HepG2 (cell line): ENCODE data around the gene PSMD4. TPM values are rescaled to one million over a fixed set of nuclear protein-coding genes. Genes with fewer than 3 reads are reported as not detected.
A peak's percentile ranks its signal among the peaks of the same experiment; 100 is the strongest.

Experiments used
- ARNTL ChIP-seq: sonication (generic); formaldehyde crosslinking; IDR thresholded peaks from 2 replicates; pipeline ENCODE4 v1.4.0; 2020; ENCODE audit warnings: mild to moderate bottlenecking, missing genetic modification reagents
- CREB1 ChIP-seq, 2 experiments: fragments of 450-650 bp in 1 of 2; IDR thresholded peaks; 2 replicates each; pipeline ENCODE4 v1.6.1; 2016 to 2017; ENCODE audit warnings: control low read depth in 1 of 2, mild to moderate bottlenecking in 1 of 2, missing compliant biosample characterization in 1 of 2, missing genetic modification characterization in 1 of 2
- HNRNPL ChIP-seq: fragments of 200-400 bp; formaldehyde crosslinking; IDR thresholded peaks from 2 replicates; pipeline ENCODE4 v1.6.1; 2017; ENCODE audit warnings: mild to moderate bottlenecking, low read depth, low read length
- MAFK ChIP-seq, 2 experiments: IDR thresholded peaks in 1 of 2; conservative IDR thresholded peaks in 1 of 2; 2 replicates each; pipeline ENCODE4 v1.6.1; 2011; ENCODE audit warnings: improper control_type of control experiment in 2 of 2, low read length in 2 of 2
- PAXIP1 ChIP-seq: sonication (generic); formaldehyde crosslinking; conservative IDR thresholded peaks from 2 replicates; pipeline ENCODE4 v1.4.0; 2020; ENCODE audit warnings: mild to moderate bottlenecking, missing genetic modification reagents, moderate library complexity
- SIN3B ChIP-seq: fragments of 150-350 bp; IDR thresholded peaks from 2 replicates; pipeline ENCODE4 v1.6.1; 2014; ENCODE audit warnings: low read length
- SIX1 ChIP-seq: sonication (generic); formaldehyde crosslinking; IDR thresholded peaks from 2 replicates; pipeline ENCODE4 v1.4.0; 2020; ENCODE audit warnings: missing genetic modification reagents, borderline replicate concordance
- SKIL ChIP-seq: sonication (generic); formaldehyde crosslinking; IDR thresholded peaks from 2 replicates; pipeline ENCODE4 v1.8.0; 2022; ENCODE audit warnings: missing genetic modification reagents, mild to moderate bottlenecking, moderate library complexity, borderline replicate concordance
- TARDBP ChIP-seq: sonication (generic); formaldehyde crosslinking; IDR thresholded peaks from 2 replicates; pipeline ENCODE4 v1.8.0; 2022; ENCODE audit warnings: mild to moderate bottlenecking, missing genetic modification reagents
- TFDP2 ChIP-seq: sonication (generic); formaldehyde crosslinking; IDR thresholded peaks from 2 replicates; pipeline ENCODE4 v1.4.0; 2020; ENCODE audit warnings: missing genetic modification reagents
- ZMAT5 ChIP-seq: sonication (generic); formaldehyde crosslinking; IDR thresholded peaks from 2 replicates; pipeline ENCODE4 v1.5.0; 2020; ENCODE audit warnings: mild to moderate bottlenecking, low read depth, missing genetic modification reagents, borderline replicate concordance
- ZNF136 ChIP-seq: sonication (generic); formaldehyde crosslinking; IDR thresholded peaks from 2 replicates; pipeline ENCODE4 v1.8.1; 2022; ENCODE audit warnings: low read depth, mild to moderate bottlenecking, moderate library complexity, missing genetic modification reagents
- ZNF143 ChIP-seq: sonication (generic); formaldehyde crosslinking; IDR thresholded peaks from 2 replicates; pipeline ENCODE4 v1.4.0; 2020; ENCODE audit warnings: missing genetic modification reagents
- ZNF589 ChIP-seq: sonication (generic); formaldehyde crosslinking; conservative IDR thresholded peaks from 2 replicates; pipeline ENCODE4 v1.8.0; 2022; ENCODE audit warnings: mild to moderate bottlenecking, moderate library complexity, missing genetic modification reagents
- ZNF687 ChIP-seq: sonication (generic); formaldehyde crosslinking; IDR thresholded peaks from 2 replicates; pipeline ENCODE4 v1.5.1; 2020; ENCODE audit warnings: mild to moderate bottlenecking, missing genetic modification reagents, moderate library complexity
- ZNF747 ChIP-seq: sonication (generic); formaldehyde crosslinking; IDR thresholded peaks from 2 replicates; pipeline ENCODE4 v1.8.1; 2023; ENCODE audit warnings: missing genetic modification reagents, mild to moderate bottlenecking, borderline replicate concordance
- ZNF749 ChIP-seq: sonication (generic); formaldehyde crosslinking; IDR thresholded peaks from 2 replicates; pipeline ENCODE4 v1.8.0; 2022; ENCODE audit warnings: mild to moderate bottlenecking, missing genetic modification reagents, moderate library complexity, borderline replicate concordance
- polyA plus RNA-seq, 8 experiments: library from polyadenylated mRNA; depleted of rRNA in 3 of 8; stranded (reverse) in 7 of 8; unstranded in 1 of 8; fragments of >200 nt; fragmentation: Illumina TruSeq in 4 of 8; extraction: Trizol in 4 of 8; gene quantifications; 2 replicates each; pipeline versions ENCODE4 v1.2.1 to v1.2.3, GENCODE V29; 2011 to 2016; ENCODE audit warnings: low read depth in 4 of 8, missing spikeins in 1 of 8, mixed read lengths in 1 of 8; ENCODE audit not compliant: insufficient read depth in 1 of 8
- total RNA-seq, 5 experiments: library from RNA; depleted of rRNA; stranded (reverse); fragments of >200 nt; fragmentation: Illumina TruSeq; extraction: Trizol; gene quantifications; 2 replicates each; pipeline ENCODE4 v1.2.3, GENCODE V29; 2016; ENCODE audit warnings: low read depth in 1 of 5

PSMD4 gene
- total and polyA plus RNA-seq, 2 of the 13 experiments (the other 11 are each of a cell fraction or from before 2014, with no cell fraction given): 194 to 243 TPM

GRCh38 chr1:151311589-151312331 lies 57.2 kb downstream of the PSMD4 start (continued):
- TF ChIP-seq PAXIP1 (CRISPR knock-in tag): no peak
- no peak for TF ChIP-seq ARNTL (CRISPR knock-in tag)
- TF ChIP-seq HNRNPL: no peak
- TF ChIP-seq CREB1 (IDR thresholded peaks at IDR 0.05): peak; percentile 53
- peak; percentile 50; the same call in 1 of the 2 replicates for TF ChIP-seq CREB1 (CRISPR knock-in tag; IDR thresholded peaks at IDR 0.05)
- no peak for TF ChIP-seq ZNF749 (CRISPR knock-in tag)
- no peak for TF ChIP-seq ZNF747 (CRISPR knock-in tag)
- TF ChIP-seq ZNF143 (CRISPR knock-in tag): no peak
- TF ChIP-seq TFDP2: no peak
- no peak for TF ChIP-seq SIX1 (CRISPR knock-in tag)
- no peak for TF ChIP-seq SKIL
- TF ChIP-seq ZMAT5: no peak
- no peak for TF ChIP-seq ZNF136 (CRISPR knock-in tag)
- no peak for TF ChIP-seq TARDBP (CRISPR knock-in tag)
- no peak for TF ChIP-seq SIN3B
- no peak for TF ChIP-seq ZNF687 (CRISPR knock-in tag)
- TF ChIP-seq MAFK (conservative IDR thresholded peaks at IDR 0.05 in 1 of 2, IDR thresholded peaks at IDR 0.05 in 1 of 2; ENCODE audit: low read length in 2 of 2): peak; percentile 17 to 36; a peak in 2 of 4 replicates
- no peak for TF ChIP-seq ZNF589 (CRISPR knock-in tag)
